ENCODE measurements around the gene VWA3A.
"Not testable (repeated sequence)": the region's sequence is repeated elsewhere in the genome, so short reads cannot be mapped to it uniquely, and the experiment has no call there.

Gene VWA3A

GRCh38 chr16:22091721-22092120 lies 620 bp upstream of the VWA3A start:
- Histone ChIP-seq H3K36me3 (ENCODE audit: insufficient read depth, low read depth, low read length) (no peaks in the 10 kb centered on the region), H3K27ac (ENCODE audit: low read length) (no peak overlapping the region), H3K4me3 (ENCODE audit: low read length) (no peak overlapping the region), H3K4me1 (ENCODE audit: insufficient read depth, low read length) (peaks cover 11% of the 10 kb centered on the region; the same call in 1 of the 2 replicates), H3K27me3 (ENCODE audit: insufficient read depth, low read length) (no peaks in the 10 kb centered on the region), H3K9me3 (ENCODE audit: insufficient read depth, low read depth, low read length) (no peaks in the 10 kb centered on the region), H3K9ac (ENCODE audit: low read depth, low read length) (no peak overlapping the region)

DNA sequence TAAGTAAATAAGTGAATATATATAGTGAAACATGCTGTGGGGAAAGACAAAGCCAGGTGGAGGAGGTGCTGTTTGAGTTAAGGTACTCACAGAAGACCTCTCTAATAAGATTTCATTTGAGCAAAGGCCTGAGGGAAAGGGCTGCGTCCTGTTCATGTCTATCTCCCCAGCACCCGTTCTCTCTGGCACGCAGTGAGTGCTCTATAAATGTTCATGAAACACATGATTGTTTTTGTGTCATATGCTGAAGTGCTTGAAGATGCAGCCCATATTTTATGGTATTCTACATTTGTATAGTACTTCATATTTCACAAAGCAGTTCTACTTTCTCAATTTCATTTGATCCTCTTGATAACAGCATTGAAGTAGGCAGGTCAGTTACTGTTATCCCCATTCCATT lies 990 bp downstream of the VWA3A start:
- H3K9me3 ChIP-seq (ENCODE audit: insufficient read depth, low read depth, low read length) = no peaks in the 10 kb centered on the region
- no peak overlapping the region for H3K9ac ChIP-seq (ENCODE audit: low read depth, low read length)
- H3K27ac ChIP-seq (ENCODE audit: low read length) = no peak overlapping the region
- no peaks in the 10 kb centered on the region for H3K36me3 ChIP-seq (ENCODE audit: insufficient read depth, low read depth, low read length)
- peaks cover 13% of the 10 kb centered on the region; the same call in 1 of the 2 replicates for H3K4me1 ChIP-seq (ENCODE audit: insufficient read depth, low read length)
- H3K4me3 ChIP-seq (ENCODE audit: low read length) = no peak overlapping the region
- no peaks in the 10 kb centered on the region for H3K27me3 ChIP-seq (ENCODE audit: insufficient read depth, low read length)

DNA sequence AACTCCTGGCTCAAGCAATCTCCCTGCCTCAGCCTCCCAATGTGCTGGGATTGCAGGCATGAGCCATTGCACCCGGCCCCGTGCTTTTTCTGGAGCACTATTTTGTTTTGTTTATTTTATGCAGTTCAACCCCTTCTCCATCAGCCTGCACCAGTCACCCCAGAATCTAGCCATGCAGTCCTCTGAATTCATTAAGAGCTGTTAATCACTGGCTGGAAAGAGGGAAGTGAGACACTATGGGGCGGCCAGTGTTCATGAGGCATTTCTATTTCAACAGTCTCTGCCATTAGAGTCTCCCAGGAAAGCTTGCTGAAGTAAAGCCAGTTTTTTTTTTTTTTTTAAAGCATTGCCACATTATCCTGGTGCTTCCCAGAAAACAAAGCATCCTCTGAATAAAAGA lies 1.7 kb downstream of the VWA3A start:
- no peak overlapping the region for H3K27ac ChIP-seq (ENCODE audit: low read length)
- no peaks in the 10 kb centered on the region for H3K9me3 ChIP-seq (ENCODE audit: insufficient read depth, low read depth, low read length)
- no peaks in the 10 kb centered on the region for H3K36me3 ChIP-seq (ENCODE audit: insufficient read depth, low read depth, low read length)
- H3K9ac ChIP-seq (ENCODE audit: low read depth, low read length) = no peak overlapping the region
- no peaks in the 10 kb centered on the region for H3K27me3 ChIP-seq (ENCODE audit: insufficient read depth, low read length)
- no peak overlapping the region for H3K4me3 ChIP-seq (ENCODE audit: low read length)
- peaks cover 14% of the 10 kb centered on the region; the same call in 1 of the 2 replicates for H3K4me1 ChIP-seq (ENCODE audit: insufficient read depth, low read length)

DNA sequence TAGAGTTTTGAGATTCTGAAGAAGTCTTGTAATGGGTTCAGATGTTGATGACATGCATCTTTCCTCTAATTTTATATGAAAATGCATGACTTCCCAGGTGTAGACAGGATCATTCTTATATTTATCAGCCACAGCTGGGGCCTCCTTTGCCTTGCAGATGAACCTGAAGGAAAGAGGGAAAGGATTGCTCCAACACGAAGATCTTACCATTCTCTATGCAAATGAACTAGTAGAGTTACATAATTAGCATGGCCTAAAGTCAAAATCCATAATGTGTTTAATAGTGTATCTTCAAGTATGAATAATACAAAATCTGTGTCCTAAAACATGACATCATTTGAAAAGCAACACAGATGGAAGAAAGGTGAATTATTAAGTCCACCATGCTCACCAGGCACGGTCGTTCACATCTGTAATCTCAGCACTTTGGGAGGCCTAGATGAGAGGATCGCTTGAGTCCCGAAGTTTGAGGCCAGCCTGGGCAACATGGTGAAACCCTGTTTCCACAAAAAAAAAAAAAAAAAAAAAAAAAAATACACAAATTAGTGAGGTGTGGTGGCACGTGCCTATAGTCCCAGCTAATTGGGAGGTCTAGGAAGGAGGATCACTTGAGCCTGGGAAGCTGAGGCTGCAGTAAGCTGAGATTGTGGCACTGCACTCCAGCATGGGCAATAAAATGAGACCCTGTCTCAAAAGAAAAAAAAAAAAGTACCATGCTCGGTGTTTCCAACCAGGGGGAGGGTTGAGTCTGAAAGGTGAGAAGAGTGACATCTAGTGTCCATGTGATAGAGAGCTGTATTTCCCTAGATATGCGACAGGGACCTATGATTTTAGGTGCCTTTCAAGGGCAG lies 6.3 kb downstream of the VWA3A start:
- H3K36me3 ChIP-seq (ENCODE audit: insufficient read depth, low read depth, low read length) = no peaks in the 10 kb centered on the region
- no peaks in the 10 kb centered on the region for H3K27me3 ChIP-seq (ENCODE audit: insufficient read depth, low read length)
- peaks cover 5% of the 10 kb centered on the region; the same call in 1 of the 2 replicates for H3K4me1 ChIP-seq (ENCODE audit: insufficient read depth, low read length)
- H3K4me3 ChIP-seq (ENCODE audit: low read length) = no peak overlapping the region
- H3K9me3 ChIP-seq (ENCODE audit: insufficient read depth, low read depth, low read length) = no peaks in the 10 kb centered on the region
- no peak overlapping the region for H3K27ac ChIP-seq (ENCODE audit: low read length)
- no peak overlapping the region for H3K9ac ChIP-seq (ENCODE audit: low read depth, low read length)

DNA sequence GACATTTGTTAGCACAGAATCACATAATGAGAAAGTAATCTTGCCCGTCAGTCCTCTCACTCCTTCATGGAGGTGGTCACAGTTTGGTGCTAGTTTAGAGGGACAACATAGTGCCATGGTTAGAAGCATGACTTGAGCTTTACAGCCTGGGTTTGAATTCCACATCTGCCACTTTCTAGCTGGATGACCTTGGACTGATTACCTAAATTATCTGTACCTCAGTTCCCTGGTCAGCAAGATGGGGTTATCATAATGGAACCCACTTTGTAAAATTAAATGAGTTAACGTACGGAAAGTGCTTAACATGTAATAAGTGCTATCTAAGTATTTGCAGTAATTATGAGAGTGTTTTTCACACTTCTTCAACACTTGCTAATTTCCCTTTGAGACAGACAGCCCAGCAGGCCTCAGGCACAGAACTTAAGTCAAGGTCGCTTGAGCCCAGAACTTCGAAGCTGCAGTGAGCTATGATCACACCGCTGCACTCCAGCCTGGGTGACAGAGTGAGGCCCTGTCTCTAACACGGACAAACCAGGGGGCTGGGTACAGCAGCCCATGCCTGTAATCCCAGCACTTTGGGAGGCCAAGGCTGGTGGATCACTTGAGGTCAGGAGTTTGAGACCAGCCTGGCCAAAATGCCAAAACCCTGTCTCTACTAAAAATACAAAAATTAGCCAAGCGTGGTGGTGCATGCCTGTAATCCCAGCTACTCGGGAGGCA lies 7.1 kb downstream of the VWA3A start:
- H3K27me3 ChIP-seq (ENCODE audit: insufficient read depth, low read length) = no peaks in the 10 kb centered on the region
- H3K9me3 ChIP-seq (ENCODE audit: insufficient read depth, low read depth, low read length) = no peaks in the 10 kb centered on the region
- no peak overlapping the region for H3K4me3 ChIP-seq (ENCODE audit: low read length)
- peaks cover 8% of the 10 kb centered on the region; the same call in 1 of the 2 replicates for H3K4me1 ChIP-seq (ENCODE audit: insufficient read depth, low read length)
- no peak overlapping the region for H3K9ac ChIP-seq (ENCODE audit: low read depth, low read length)
- no peaks in the 10 kb centered on the region for H3K36me3 ChIP-seq (ENCODE audit: insufficient read depth, low read depth, low read length)
- H3K27ac ChIP-seq (ENCODE audit: low read length) = no peak overlapping the region

- Histone ChIP-seq H3K27ac (ENCODE audit: low read length) (no peak overlapping the region), H3K36me3 (ENCODE audit: insufficient read depth, low read depth, low read length) (no peaks in the 10 kb centered on the region), H3K9me3 (ENCODE audit: insufficient read depth, low read depth, low read length) (no peaks in the 10 kb centered on the region), H3K4me1 (ENCODE audit: insufficient read depth, low read length) (peaks cover 5% of the 10 kb centered on the region; the same call in 1 of the 2 replicates), H3K9ac (ENCODE audit: low read depth, low read length) (no peak overlapping the region), H3K4me3 (ENCODE audit: low read length) (peak overlapping the region; percentile 23; the same call in 1 of the 2 replicates), H3K27me3 (ENCODE audit: insufficient read depth, low read length) (no peaks in the 10 kb centered on the region)
Observed at GRCh38 chr16:22103441-22103840, 11.1 kb downstream of the VWA3A start.

GRCh38 chr16:22109258-22109898 lies 17.0 kb downstream of the VWA3A start:
- no peak overlapping the region for H3K27ac ChIP-seq (ENCODE audit: low read length)
- H3K9me3 ChIP-seq (ENCODE audit: insufficient read depth, low read depth, low read length) = no peaks in the 10 kb centered on the region
- no peaks in the 10 kb centered on the region for H3K36me3 ChIP-seq (ENCODE audit: insufficient read depth, low read depth, low read length)
- H3K4me3 ChIP-seq (ENCODE audit: low read length) = no peak overlapping the region
- H3K9ac ChIP-seq (ENCODE audit: low read depth, low read length) = no peak overlapping the region
- no peaks in the 10 kb centered on the region for H3K27me3 ChIP-seq (ENCODE audit: insufficient read depth, low read length)
- no peaks in the 10 kb centered on the region for H3K4me1 ChIP-seq (ENCODE audit: insufficient read depth, low read length)

- not testable (repeated sequence) for H3K4me3 ChIP-seq (ENCODE audit: low read length); H3K9me3 ChIP-seq (ENCODE audit: insufficient read depth, low read depth, low read length)
Observed at GRCh38 chr16:22111629-22112028, 19.3 kb downstream of the VWA3A start.

DNA sequence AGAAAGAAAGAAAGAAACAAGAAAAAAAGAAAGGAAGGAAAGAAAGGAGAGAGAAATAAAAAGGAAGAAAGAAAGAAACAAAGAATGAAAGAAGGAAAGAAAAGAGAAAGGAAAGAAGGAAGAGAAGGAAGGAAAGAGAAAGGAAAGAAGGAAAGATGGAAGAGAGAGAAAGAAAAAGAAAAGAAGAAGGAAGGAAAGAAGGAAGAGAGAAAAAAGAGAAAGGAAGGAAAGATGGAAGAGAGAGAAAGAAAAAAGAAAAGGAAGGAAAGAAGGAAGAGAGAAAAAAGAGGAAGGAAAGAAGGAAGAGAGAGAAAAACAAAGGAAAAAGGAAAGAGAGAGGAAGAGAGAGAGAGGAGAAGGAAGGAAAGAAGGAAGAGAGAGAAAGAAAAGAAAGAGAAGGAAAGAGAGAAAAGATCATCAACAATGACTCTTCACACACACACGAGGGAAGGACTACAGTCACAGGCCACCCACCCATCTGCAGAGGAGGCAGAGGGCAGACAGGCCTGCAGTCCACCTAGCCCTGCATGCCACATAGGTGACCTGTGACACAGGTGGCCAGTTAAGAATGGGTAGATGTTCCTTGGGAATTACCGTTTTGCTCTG lies 23.9 kb downstream of the VWA3A start:
- Histone ChIP-seq H3K9ac (ENCODE audit: low read depth, low read length) (no peak overlapping the region), H3K4me3 (ENCODE audit: low read length) (no peak overlapping the region), H3K36me3 (ENCODE audit: insufficient read depth, low read depth, low read length) (no peaks in the 10 kb centered on the region), H3K9me3 (ENCODE audit: insufficient read depth, low read depth, low read length) (no peaks in the 10 kb centered on the region), H3K27me3 (ENCODE audit: insufficient read depth, low read length) (no peaks in the 10 kb centered on the region), H3K4me1 (ENCODE audit: insufficient read depth, low read length) (no peaks in the 10 kb centered on the region), H3K27ac (ENCODE audit: low read length) (no peak overlapping the region)

More at GRCh38 chr16:22111629-22112028, 19.3 kb downstream of the VWA3A start:
- not testable (repeated sequence) for H3K36me3 ChIP-seq (ENCODE audit: insufficient read depth, low read depth, low read length); H3K4me1 ChIP-seq (ENCODE audit: insufficient read depth, low read length); H3K27ac ChIP-seq (ENCODE audit: low read length); H3K9ac ChIP-seq (ENCODE audit: low read depth, low read length); H3K27me3 ChIP-seq (ENCODE audit: insufficient read depth, low read length)

DNA sequence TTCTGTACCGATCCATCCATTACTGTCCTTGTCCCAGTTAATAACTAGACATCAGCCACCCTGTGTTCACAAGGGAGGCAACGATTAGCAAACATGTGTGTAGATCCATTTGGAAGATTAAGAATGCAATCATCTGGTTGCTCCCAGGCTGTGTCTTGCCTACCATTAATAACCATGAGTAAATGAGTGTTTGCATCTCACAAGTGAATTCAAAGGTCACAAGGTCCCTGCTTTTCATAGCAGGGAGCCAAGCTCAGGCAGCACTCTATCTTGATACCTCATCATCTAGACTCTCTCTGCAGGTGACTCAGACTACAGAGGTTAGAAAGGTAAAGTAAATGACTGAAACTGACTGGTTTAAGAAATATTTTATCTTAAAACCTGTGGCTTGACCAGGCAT lies 25.3 kb downstream of the VWA3A start:
- Histone ChIP-seq H3K36me3 (ENCODE audit: insufficient read depth, low read depth, low read length) (no peaks in the 10 kb centered on the region), H3K9ac (ENCODE audit: low read depth, low read length) (no peak overlapping the region), H3K4me1 (ENCODE audit: insufficient read depth, low read length) (no peaks in the 10 kb centered on the region), H3K27me3 (ENCODE audit: insufficient read depth, low read length) (no peaks in the 10 kb centered on the region), H3K4me3 (ENCODE audit: low read length) (no peak overlapping the region), H3K9me3 (ENCODE audit: insufficient read depth, low read depth, low read length) (no peaks in the 10 kb centered on the region), H3K27ac (ENCODE audit: low read length) (no peak overlapping the region)

- Histone ChIP-seq H3K36me3 (ENCODE audit: insufficient read depth, low read depth, low read length) (no peaks in the 10 kb centered on the region), H3K4me3 (ENCODE audit: low read length) (no peak overlapping the region), H3K9ac (ENCODE audit: low read depth, low read length) (no peak overlapping the region), H3K9me3 (ENCODE audit: insufficient read depth, low read depth, low read length) (no peaks in the 10 kb centered on the region), H3K27ac (ENCODE audit: low read length) (no peak overlapping the region), H3K27me3 (ENCODE audit: insufficient read depth, low read length) (no peaks in the 10 kb centered on the region), H3K4me1 (ENCODE audit: insufficient read depth, low read length) (no peaks in the 10 kb centered on the region)
Observed at GRCh38 chr16:22120440-22120839, 28.1 kb downstream of the VWA3A start.
